COLO668 (cell line): ENCODE results near the gene ADISSP.

Experiments used
- DNase-seq: peaks from one replicate; lab custom pipeline; 2025; ENCODE audit not compliant: unreplicated experiment; lab: John Stamatoyannopoulos, UW

The ADISSP gene

GRCh38 chr20:3739054-3739925 lies 28.3 kb downstream of the ADISSP start:
- no peak for DNase-seq

GRCh38 chr20:3738111-3739053 lies 29.2 kb downstream of the ADISSP start:
- no peak for DNase-seq

GRCh38 chr20:3735768-3736167 lies 31.8 kb downstream of the ADISSP start:
- DNase-seq = no peak

- no peak for DNase-seq
These were observed 33.3 kb downstream of the ADISSP start for GRCh38 chr20:3734111-3734843.

GRCh38 chr20:3733119-3733995 lies 34.2 kb downstream of the ADISSP start:
- no peak for DNase-seq

GRCh38 chr20:3732327-3733118 lies 35.0 kb downstream of the ADISSP start, which contains the start of gene HSPA12B:
Gene HSPA12B, plus strand, starts transcription at chr20:3732685. Its CDS starts 5,990 bp downstream, at chr20:3738675.
- no peak for DNase-seq

- DNase-seq = no peak
These were observed 35.6 kb downstream of the ADISSP start for GRCh38 chr20:3731944-3732326.

GRCh38 chr20:3730803-3731672 lies 36.5 kb downstream of the ADISSP start:
- no peak for DNase-seq

GRCh38 chr20:3729811-3730540 lies 37.6 kb downstream of the ADISSP start:
- DNase-seq = no peak

- no peak for DNase-seq
These were observed 38.2 kb downstream of the ADISSP start for GRCh38 chr20:3729378-3729777.

- DNase-seq = no peak
These were observed 38.7 kb downstream of the ADISSP start for GRCh38 chr20:3728876-3729275.

GRCh38 chr20:3728354-3728753 lies 39.2 kb downstream of the ADISSP start:
- no peak for DNase-seq

GRCh38 chr20:3727401-3728021 lies 40.0 kb downstream of the ADISSP start:
- DNase-seq = no peak

GRCh38 chr20:3724356-3724755 lies 43.2 kb downstream of the ADISSP start:
- DNase-seq = no peak

- DNase-seq = no peak
These were observed 44.3 kb downstream of the ADISSP start for GRCh38 chr20:3723284-3723683.

- no peak for DNase-seq
These were observed 45.6 kb downstream of the ADISSP start for GRCh38 chr20:3721912-3722311.

- DNase-seq = no peak
These were observed 46.9 kb downstream of the ADISSP start for GRCh38 chr20:3720626-3721025.
